H9 (cell line): Measurements from ENCODE around the gene ADAMTSL2. TPM values are rescaled to one million over a fixed set of nuclear protein-coding genes. Genes with fewer than 3 reads are reported as not detected.

ENCODE experiments used
- DNase-seq: peaks from one replicate; pipeline ENCODE4 v3.0.0-alpha.2; 2017
- H2AFZ ChIP-seq: one replicate; pipeline ENCODE4 v1.6.1; 2013; ENCODE audit warnings: mild to moderate bottlenecking, low read length, control low read depth, moderate library complexity
- H2AK5ac ChIP-seq: 2 replicates; pipeline ENCODE4 v1.6.1; 2013; ENCODE audit warnings: low read length, control low read depth, mixed read lengths; ENCODE audit not compliant: insufficient read length
- H2BK120ac ChIP-seq: one replicate; pipeline ENCODE4 v1.6.1; 2013; ENCODE audit warnings: low read depth, mild to moderate bottlenecking, low read length, control low read depth, inconsistent platforms; ENCODE audit not compliant: poor library complexity, severe bottlenecking
- H2BK12ac ChIP-seq: 2 replicates; pipeline ENCODE4 v1.6.1; 2013; ENCODE audit warnings: low read length, control low read depth, mixed read lengths, low read depth; ENCODE audit not compliant: insufficient read length
- H2BK15ac ChIP-seq: 2 replicates; pipeline ENCODE4 v1.6.1; 2013; ENCODE audit warnings: low read depth, low read length, control low read depth
- H2BK20ac ChIP-seq: one replicate; pipeline ENCODE4 v1.6.1; 2013; ENCODE audit warnings: low read depth, mild to moderate bottlenecking, low read length, control low read depth, inconsistent platforms; ENCODE audit not compliant: poor library complexity, severe bottlenecking
- H2BK5ac ChIP-seq: 2 replicates; pipeline ENCODE4 v1.6.1; 2013; ENCODE audit warnings: low read length, control low read depth, mixed read lengths; ENCODE audit not compliant: insufficient read length
- H3K14ac ChIP-seq: 2 replicates; pipeline ENCODE4 v1.6.1; 2013; ENCODE audit warnings: low read length, control low read depth; ENCODE audit not compliant: insufficient read depth
- H3K18ac ChIP-seq: 2 replicates; pipeline ENCODE4 v1.6.1; 2013; ENCODE audit warnings: low read depth, mild to moderate bottlenecking, mixed read lengths, low read length, control low read depth; ENCODE audit not compliant: insufficient read length
- H3K23ac ChIP-seq: 2 replicates; pipeline ENCODE4 v1.6.1; 2013; ENCODE audit warnings: low read length, control low read depth, mixed read lengths, low read depth; ENCODE audit not compliant: insufficient read length
- H3K23me2 ChIP-seq: 2 replicates; pipeline ENCODE4 v1.6.1; 2013; ENCODE audit warnings: low read depth, mild to moderate bottlenecking, mixed read lengths, low read length, control low read depth; ENCODE audit not compliant: insufficient read length, poor library complexity, severe bottlenecking
- H3K27ac ChIP-seq: 2 replicates; pipeline ENCODE4 v1.5.1; 2013; ENCODE audit warnings: low read length, control low read depth, mixed read lengths, low read depth; ENCODE audit not compliant: insufficient read length
- H3K27me3 ChIP-seq: 2 replicates; pipeline ENCODE4 v1.6.1; 2013; ENCODE audit warnings: low read length, control low read depth, inconsistent platforms; ENCODE audit not compliant: insufficient read depth
- H3K4ac ChIP-seq: 2 replicates; pipeline ENCODE4 v1.6.1; 2013; ENCODE audit warnings: low read depth, mild to moderate bottlenecking, control low read depth, inconsistent platforms, low read length, moderate library complexity
- H3K4me1 ChIP-seq: 2 replicates; pipeline ENCODE4 v1.6.1; 2013; ENCODE audit warnings: low read length, control low read depth, inconsistent platforms; ENCODE audit not compliant: insufficient read depth
- H3K4me2 ChIP-seq: 2 replicates; pipeline ENCODE4 v1.6.1; 2013; ENCODE audit warnings: low read length, control low read depth, mixed read lengths; ENCODE audit not compliant: insufficient read length, insufficient read depth
- H3K56ac ChIP-seq: 2 replicates; pipeline ENCODE4 v1.6.1; 2013; ENCODE audit warnings: low read depth, mild to moderate bottlenecking, mixed read lengths, low read length, control low read depth; ENCODE audit not compliant: insufficient read length
- H3K79me1 ChIP-seq: 2 replicates; pipeline ENCODE4 v1.6.1; 2013; ENCODE audit warnings: low read depth, mild to moderate bottlenecking, moderate library complexity, low read length, control low read depth, inconsistent platforms; ENCODE audit not compliant: insufficient read depth, poor library complexity, severe bottlenecking
- H3K79me2 ChIP-seq: 2 replicates; pipeline ENCODE4 v1.6.1; 2013; ENCODE audit warnings: low read length, control low read depth, inconsistent platforms; ENCODE audit not compliant: insufficient read depth
- H3K9ac ChIP-seq: 2 replicates; pipeline ENCODE4 v1.6.1; 2013; ENCODE audit warnings: low read length, control low read depth, mixed read lengths; ENCODE audit not compliant: insufficient read length; ENCODE audit errors: extremely low read depth
- H3K9me3 ChIP-seq: one replicate; pipeline ENCODE4 v1.6.1; 2013; ENCODE audit warnings: low read depth, low read length, inconsistent platforms; ENCODE audit not compliant: control insufficient read depth
- H3T11ph ChIP-seq: one replicate; pipeline ENCODE4 v1.6.1; 2013; ENCODE audit warnings: mild to moderate bottlenecking, low read length, control low read depth, inconsistent platforms
- H4K20me1 ChIP-seq: one replicate; pipeline ENCODE4 v1.6.1; 2013; ENCODE audit not compliant: control insufficient read depth, insufficient read length, insufficient read depth
- H4K5ac ChIP-seq: 2 replicates; pipeline ENCODE4 v1.6.1; 2013; ENCODE audit warnings: low read depth, mild to moderate bottlenecking, mixed read lengths, low read length, control low read depth; ENCODE audit not compliant: insufficient read length
- H4K8ac ChIP-seq: replicated peaks from 2 replicates; pipeline ENCODE4 v1.6.1; 2013; ENCODE audit warnings: low read length, control low read depth, mixed read lengths, low read depth; ENCODE audit not compliant: insufficient read length
- H4K91ac ChIP-seq: 2 replicates; pipeline ENCODE4 v1.6.1; 2013; ENCODE audit warnings: low read depth, mild to moderate bottlenecking, moderate library complexity, mixed read lengths, low read length, control low read depth; ENCODE audit not compliant: insufficient read length
- H3K27ac Mint-ChIP-seq, 3 experiments: 2 replicates in 2 of 3; 3 replicates in 1 of 3; pipeline ENCODE4 v1.8.0; 2020 to 2021; ENCODE audit warnings: mixed read lengths in 3 of 3, mild to moderate bottlenecking in 1 of 3, moderate library complexity in 1 of 3
- H3K27me3 Mint-ChIP-seq: 2 replicates; pipeline ENCODE4 v1.8.0; 2021; ENCODE audit warnings: low read depth, mild to moderate bottlenecking, moderate library complexity, mixed read lengths
- H3K36me3 Mint-ChIP-seq, 3 experiments: 2 replicates in 2 of 3; 3 replicates in 1 of 3; pipeline ENCODE4 v1.8.0; 2020 to 2021; ENCODE audit warnings: low read depth in 3 of 3, mixed read lengths in 3 of 3; ENCODE audit not compliant: insufficient read depth in 1 of 3
- H3K4me1 Mint-ChIP-seq, 2 experiments: 2 replicates each; pipeline ENCODE4 v1.8.0; 2020; ENCODE audit warnings: mixed read lengths in 2 of 2
- H3K4me3 Mint-ChIP-seq, 2 experiments: 2 replicates in 1 of 2; 3 replicates in 1 of 2; pipeline ENCODE4 v1.8.0; 2020 to 2021; ENCODE audit warnings: mild to moderate bottlenecking in 2 of 2, mixed read lengths in 2 of 2, moderate library complexity in 1 of 2
- H3K9me3 Mint-ChIP-seq, 2 experiments: 2 replicates in 1 of 2; 3 replicates in 1 of 2; pipeline ENCODE4 v1.8.0; 2020; ENCODE audit warnings: mild to moderate bottlenecking in 2 of 2, mixed read lengths in 2 of 2, moderate library complexity in 1 of 2
- WGBS: extraction: QIAGEN DNeasy Blood & Tissue Kit; methylation state at CpG from one replicate; pipeline ENCODE4 v1.1.7; 2013; ENCODE audit warnings: missing lambda C conversion rate, low lambda C conversion rate, mixed read lengths; ENCODE audit not compliant: insufficient read length; ENCODE audit errors: extremely low coverage; 5-methylcytosine and 5-hydroxymethylcytosine counted together
- total RNA-seq: library from RNA; stranded (reverse); gene quantifications from 2 replicates; pipeline ENCODE4 v1.2.1, GENCODE V29; 2021
- TF ChIP-seq, protein P1 (sequence below): fragments of 200-600 bp; sonication (generic); conservative IDR thresholded peaks from 3 replicates; pipeline ENCODE4 v1.8.0; 2021; ENCODE audit warnings: antibody characterized with exemption, mild to moderate bottlenecking

ADAMTSL2 gene
- total RNA-seq, 1 experiment from 2014 or later, result 0.61 TPM

DNA sequence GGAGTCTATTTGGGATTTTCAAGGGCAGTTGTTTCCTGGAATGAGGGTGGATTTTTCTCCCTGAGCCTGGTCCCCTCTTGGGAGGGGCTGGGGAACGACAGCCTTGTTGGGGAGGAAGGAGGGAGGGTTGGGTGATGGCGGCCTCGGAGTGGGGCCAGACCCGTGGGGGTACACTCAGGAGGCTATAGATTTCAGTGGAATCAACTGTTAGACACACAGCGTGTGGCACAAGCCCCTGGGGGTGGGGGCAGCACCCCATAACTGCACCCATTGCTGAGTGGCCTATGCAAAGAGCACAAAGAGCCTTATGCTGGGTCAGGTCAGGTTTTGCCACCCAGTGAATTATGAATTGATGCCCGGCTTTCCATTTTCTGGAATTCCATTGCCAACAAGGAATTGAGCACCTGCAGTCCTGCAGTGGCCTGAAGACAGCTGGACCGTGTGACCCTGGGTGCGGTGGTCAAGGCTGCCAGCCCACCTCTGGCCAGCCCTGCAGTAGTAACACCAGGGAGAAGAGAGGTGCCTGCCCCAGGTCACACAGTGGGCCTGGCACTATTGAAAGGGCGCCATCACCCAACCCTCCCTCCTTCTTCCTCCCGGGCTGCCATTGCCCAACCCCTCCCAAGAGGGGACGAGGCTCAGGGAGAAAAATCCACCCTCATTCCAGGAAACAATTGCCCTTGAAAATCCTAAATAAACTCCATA lies 18.1 kb upstream of the ADAMTSL2 start:
- no CpG with 5 or more reads among the region's 11 CpGs for WGBS
- H3K18ac ChIP-seq, result no peak overlapping the region
- H3K36me3 Mint-ChIP-seq, result no peaks in the 10 kb centered on the region

More for the DNA sequence above, 18.1 kb upstream of the ADAMTSL2 start:
- Histone ChIP-seq H3K4me1 (no peaks in the 10 kb centered on the region), H2BK15ac (no peak overlapping the region), H3K79me1 (no peaks in the 10 kb centered on the region), H2AK5ac (no peak overlapping the region), H3K4me2 (no peak overlapping the region), H3K23ac (no peak overlapping the region), H2BK120ac (no peak overlapping the region), H3K56ac (no peak overlapping the region), H3K14ac (no peak overlapping the region), H2BK12ac (no peak overlapping the region), H3K79me2 (no peaks in the 10 kb centered on the region), H3K9ac (no peak overlapping the region), H3K23me2 (no peaks in the 10 kb centered on the region), H4K8ac (no peak overlapping the region), H3K27ac (no peak overlapping the region), H4K5ac (no peak overlapping the region), H2BK5ac (no peak overlapping the region), H3K4ac (no peak overlapping the region), H2BK20ac (no peak overlapping the region), H4K20me1 (no peaks in the 10 kb centered on the region), H4K91ac (no peak overlapping the region), H2AFZ (no peak overlapping the region), H3T11ph (no peak overlapping the region), H3K27me3 (no peaks in the 10 kb centered on the region), H3K9me3 (no peaks in the 10 kb centered on the region)
- no peak overlapping the region for H3K4me3 Mint-ChIP-seq
- no peak overlapping the region for H3K27ac Mint-ChIP-seq
- H3K27me3 Mint-ChIP-seq, result peaks cover 7% of the 10 kb centered on the region
- DNase-seq, result no peak
- TF ChIP-seq, protein P1, sequence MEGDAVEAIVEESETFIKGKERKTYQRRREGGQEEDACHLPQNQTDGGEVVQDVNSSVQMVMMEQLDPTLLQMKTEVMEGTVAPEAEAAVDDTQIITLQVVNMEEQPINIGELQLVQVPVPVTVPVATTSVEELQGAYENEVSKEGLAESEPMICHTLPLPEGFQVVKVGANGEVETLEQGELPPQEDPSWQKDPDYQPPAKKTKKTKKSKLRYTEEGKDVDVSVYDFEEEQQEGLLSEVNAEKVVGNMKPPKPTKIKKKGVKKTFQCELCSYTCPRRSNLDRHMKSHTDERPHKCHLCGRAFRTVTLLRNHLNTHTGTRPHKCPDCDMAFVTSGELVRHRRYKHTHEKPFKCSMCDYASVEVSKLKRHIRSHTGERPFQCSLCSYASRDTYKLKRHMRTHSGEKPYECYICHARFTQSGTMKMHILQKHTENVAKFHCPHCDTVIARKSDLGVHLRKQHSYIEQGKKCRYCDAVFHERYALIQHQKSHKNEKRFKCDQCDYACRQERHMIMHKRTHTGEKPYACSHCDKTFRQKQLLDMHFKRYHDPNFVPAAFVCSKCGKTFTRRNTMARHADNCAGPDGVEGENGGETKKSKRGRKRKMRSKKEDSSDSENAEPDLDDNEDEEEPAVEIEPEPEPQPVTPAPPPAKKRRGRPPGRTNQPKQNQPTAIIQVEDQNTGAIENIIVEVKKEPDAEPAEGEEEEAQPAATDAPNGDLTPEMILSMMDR, result no peak
- H3K4me1 Mint-ChIP-seq, result peaks cover 0 to 6% of the 10 kb centered on the region in 2 experiments; a peak in 1 of 4 replicates
- H3K9me3 Mint-ChIP-seq, result no peaks in the 10 kb centered on the region
